Testis (tissue), 3 donors: ENCODE results near the gene BCL2L1. TPM values are rescaled to one million over a fixed set of nuclear protein-coding genes. Genes with fewer than 3 reads are reported as not detected.
"Not testable (repeated sequence)": the region's sequence is repeated elsewhere in the genome, so short reads cannot be mapped to it uniquely, and the experiment has no call there.

ENCODE experiments used
- DNase-seq: peaks from one replicate; pipeline ENCODE4 v3.0.0-alpha.2; 2019
- H3K27ac ChIP-seq, 2 donors: fragments of 200-600 bp; sonication (generic); one replicate each; pipeline ENCODE4 v1.5.1; 2019
- H3K27me3 ChIP-seq: fragments of 200-600 bp; sonication (generic); one replicate; pipeline ENCODE4 v1.5.1; 2019
- H3K36me3 ChIP-seq: fragments of 200-600 bp; sonication (generic); one replicate; pipeline ENCODE4 v1.5.1; 2017; ENCODE audit warnings: low read depth; ENCODE audit errors: missing control alignments
- H3K4me1 ChIP-seq: fragments of 200-600 bp; sonication (generic); one replicate; pipeline ENCODE4 v1.5.1; 2019
- H3K4me3 ChIP-seq, 2 donors: fragments of 200-600 bp; sonication (generic); one replicate each; pipeline ENCODE4 v1.5.1; 2017 to 2019
- H3K9me3 ChIP-seq: fragments of 200-600 bp; sonication (generic); one replicate; pipeline ENCODE4 v1.5.1; 2017
- POLR2A ChIP-seq: fragments of 450-650 bp; IDR thresholded peaks from one replicate; pipeline ENCODE4 v1.6.1; 2017; ENCODE audit warnings: antibody characterized with exemption, mild to moderate bottlenecking, moderate library complexity
- WGBS, 2 donors: methylation state at CpG; one replicate each; pipeline ENCODE4 v1.1.5; 2018; 5-methylcytosine and 5-hydroxymethylcytosine counted together
- intact Hi-C: fragments of 100-400 bp; cut with DNase I; formaldehyde crosslinking; loops from one replicate; pipeline ENCODE4 v1.15.1; 2023; ENCODE audit warnings: low total_unique reads
- polyA plus RNA-seq: library from polyadenylated mRNA; stranded (reverse); fragments of 350-450 nt; fragmentation: Illumina TruSeq; extraction: RNeasy Lipid Tissue Mini Kit (QIAGEN cat#74804); gene quantifications from one replicate; pipeline ENCODE4 v1.2.3, GENCODE V29; 2014; ENCODE audit warnings: low read depth, low replicate concordance; ENCODE audit not compliant: insufficient read depth
- total RNA-seq, 2 donors: library from RNA; depleted of rRNA; stranded (reverse); fragments of >200 nt; gene quantifications; one replicate each; pipeline ENCODE4 v1.2.3, GENCODE V29; 2016
- TF ChIP-seq, protein P1 (sequence below), 3 experiments: fragments of 450-650 bp in 2 of 3; fragments of 200-600 bp in 1 of 3; sonication (generic) in 1 of 3; IDR thresholded peaks; one replicate each; pipeline ENCODE4 v1.5.1; 2016 to 2019; ENCODE audit warnings: antibody characterized with exemption in 3 of 3, mild to moderate bottlenecking in 2 of 3, moderate library complexity in 1 of 3

Gene BCL2L1
- total and polyA plus RNA-seq, 3 donors from 2014 or later, result 83.0 to 122 (median 84.7) TPM

GRCh38 chr20:31637660-31638059 is 85.0 kb downstream of the BCL2L1 start, which contains the start of gene COX4I2:
TSS of gene COX4I2 (plus strand) at chr20:31637912. CDS start at chr20:31639018, 1,106 bp downstream.
- intact Hi-C loops, result no loop called here
- Histone ChIP-seq H3K27ac (no peak within 1 kb of the TSS), H3K9me3 (no peaks in the 10 kb centered on the region), H3K36me3 (no peaks in the 10 kb centered on the region), H3K27me3 (no peaks in the 10 kb centered on the region), H3K4me3 (peak within 1 kb of the TSS; percentile 5 to 11), H3K4me1 (peaks cover 4% of the 10 kb centered on the region)
- TF ChIP-seq, protein P1, sequence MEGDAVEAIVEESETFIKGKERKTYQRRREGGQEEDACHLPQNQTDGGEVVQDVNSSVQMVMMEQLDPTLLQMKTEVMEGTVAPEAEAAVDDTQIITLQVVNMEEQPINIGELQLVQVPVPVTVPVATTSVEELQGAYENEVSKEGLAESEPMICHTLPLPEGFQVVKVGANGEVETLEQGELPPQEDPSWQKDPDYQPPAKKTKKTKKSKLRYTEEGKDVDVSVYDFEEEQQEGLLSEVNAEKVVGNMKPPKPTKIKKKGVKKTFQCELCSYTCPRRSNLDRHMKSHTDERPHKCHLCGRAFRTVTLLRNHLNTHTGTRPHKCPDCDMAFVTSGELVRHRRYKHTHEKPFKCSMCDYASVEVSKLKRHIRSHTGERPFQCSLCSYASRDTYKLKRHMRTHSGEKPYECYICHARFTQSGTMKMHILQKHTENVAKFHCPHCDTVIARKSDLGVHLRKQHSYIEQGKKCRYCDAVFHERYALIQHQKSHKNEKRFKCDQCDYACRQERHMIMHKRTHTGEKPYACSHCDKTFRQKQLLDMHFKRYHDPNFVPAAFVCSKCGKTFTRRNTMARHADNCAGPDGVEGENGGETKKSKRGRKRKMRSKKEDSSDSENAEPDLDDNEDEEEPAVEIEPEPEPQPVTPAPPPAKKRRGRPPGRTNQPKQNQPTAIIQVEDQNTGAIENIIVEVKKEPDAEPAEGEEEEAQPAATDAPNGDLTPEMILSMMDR (IDR thresholded peaks at IDR 0.05), result no peak
- TF ChIP-seq POLR2A, result no peak
- 3 to 11% methylated on average over 5 to 20 of the region's 34 CpGs for WGBS, 2 donors
- no peak for DNase-seq

- TF ChIP-seq, protein P1 (IDR thresholded peaks at IDR 0.05), result no peak
- no peak for TF ChIP-seq POLR2A
- WGBS, 2 donors, result 78 to 85% methylated on average over 8 to 14 of the region's 14 CpGs
- no peak for DNase-seq
- H3K27ac ChIP-seq, result no peak overlapping the region
- H3K4me3 ChIP-seq, result no peak overlapping the region
- H3K36me3 ChIP-seq, result no peaks in the 10 kb centered on the region
- no peaks in the 10 kb centered on the region for H3K9me3 ChIP-seq
- H3K27me3 ChIP-seq, result no peaks in the 10 kb centered on the region
- H3K4me1 ChIP-seq, result peaks cover 4% of the 10 kb centered on the region
- intact Hi-C loops, result no loop called here
Measured at GRCh38 chr20:31633339-31633914, 89.2 kb downstream of the BCL2L1 start.

GRCh38 chr20:31632548-31633338 is 89.9 kb downstream of the BCL2L1 start:
- H3K4me1 ChIP-seq, result peaks cover 4% of the 10 kb centered on the region
- TF ChIP-seq, protein P1 (IDR thresholded peaks at IDR 0.05), result no peak
- no peak for TF ChIP-seq POLR2A
- 91 to 98% methylated on average over 24 to 40 of the region's 40 CpGs for WGBS, 2 donors
- no peak for DNase-seq
- H3K36me3 ChIP-seq, result no peaks in the 10 kb centered on the region
- no peak overlapping the region for H3K4me3 ChIP-seq
- no peak overlapping the region for H3K27ac ChIP-seq
- H3K27me3 ChIP-seq, result no peaks in the 10 kb centered on the region
- no peaks in the 10 kb centered on the region for H3K9me3 ChIP-seq
- intact Hi-C loops, result no loop called here

GRCh38 chr20:31630187-31630790 is 92.4 kb downstream of the BCL2L1 start:
- Histone ChIP-seq H3K27ac (no peak overlapping the region), H3K27me3 (no peaks in the 10 kb centered on the region), H3K4me3 (no peak overlapping the region), H3K36me3 (no peaks in the 10 kb centered on the region), H3K4me1 (no peaks in the 10 kb centered on the region), H3K9me3 (no peaks in the 10 kb centered on the region)
- intact Hi-C loops, result no loop called here
- 67 to 69% methylated on average over 2 of the region's 2 CpGs for WGBS, 2 donors
- no peak for DNase-seq
- TF ChIP-seq, protein P1 (IDR thresholded peaks at IDR 0.05), result no peak
- no peak for TF ChIP-seq POLR2A

DNA sequence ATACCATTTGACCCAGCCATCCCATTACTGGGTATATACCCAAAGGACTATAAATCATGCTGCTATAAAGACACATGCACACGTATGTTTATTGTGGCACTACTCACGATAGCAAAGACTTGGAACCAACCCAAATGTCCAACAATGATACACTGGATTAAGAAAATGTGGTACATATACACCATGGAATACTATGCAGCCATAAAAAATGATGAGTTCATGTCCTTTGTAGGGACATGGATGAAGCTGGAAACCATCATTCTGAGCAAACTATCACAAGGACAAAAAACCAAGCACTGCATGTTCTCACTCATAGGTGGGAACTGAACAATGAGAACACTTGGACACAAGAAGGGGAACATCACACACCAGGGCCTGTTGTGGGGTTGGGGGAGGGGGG is 94.6 kb downstream of the BCL2L1 start:
- intact Hi-C loops, H3K27me3 ChIP-seq, H3K36me3 ChIP-seq, H3K4me3 ChIP-seq, H3K9me3 ChIP-seq, DNase-seq, H3K4me1 ChIP-seq, H3K27ac ChIP-seq: not testable (repeated sequence)
- WGBS, 2 donors, result 74 to 85% methylated on average over 2 of the region's 2 CpGs

GRCh38 chr20:31626534-31626933 is 96.1 kb downstream of the BCL2L1 start:
- H3K27ac ChIP-seq, H3K9me3 ChIP-seq, H3K27me3 ChIP-seq, intact Hi-C loops, H3K4me1 ChIP-seq, DNase-seq, H3K36me3 ChIP-seq, H3K4me3 ChIP-seq: not testable (repeated sequence)
- 92 to 93% methylated on average over 8 of the region's 8 CpGs for WGBS, 2 donors

GRCh38 chr20:31623123-31623505 is 99.6 kb downstream of the BCL2L1 start:
- H3K36me3 ChIP-seq, H3K27ac ChIP-seq, H3K27me3 ChIP-seq, intact Hi-C loops, H3K9me3 ChIP-seq, DNase-seq, H3K4me1 ChIP-seq, H3K4me3 ChIP-seq: not testable (repeated sequence)
- 97 to 98% methylated on average over 6 of the region's 6 CpGs for whole genome bisulfite sequencing, 2 donors
